ENCODE data around the gene CEP44. TPM values are rescaled to one million over a fixed set of nuclear protein-coding genes. Genes with fewer than 3 reads are reported as not detected.
"Not testable (repeated sequence)": the region's sequence is repeated elsewhere in the genome, so short reads cannot be mapped to it uniquely, and the experiment has no call there.

The CEP44 gene
- total RNA-seq, 1 experiment from 2014 or later, result 15.8 TPM

- H3K4me3 Mint-ChIP-seq (ENCODE audit: low read depth, unreplicated experiment), result no peak overlapping the region
- CTCF ChIA-PET, result interaction anchor here (0.6 kb wide), 1 partner anchor 65 kb away, joined by 3 read pairs; no protein-coding TSS in a partner anchor
- H3K27ac Mint-ChIP-seq (ENCODE audit: unreplicated experiment), result no peak overlapping the region
- no peaks in the 10 kb centered on the region for H3K9me3 Mint-ChIP-seq (ENCODE audit: low read depth, unreplicated experiment)
- H3K4me1 Mint-ChIP-seq (ENCODE audit: low read depth, unreplicated experiment), result no peaks in the 10 kb centered on the region
- TF ChIP-seq, protein P1, sequence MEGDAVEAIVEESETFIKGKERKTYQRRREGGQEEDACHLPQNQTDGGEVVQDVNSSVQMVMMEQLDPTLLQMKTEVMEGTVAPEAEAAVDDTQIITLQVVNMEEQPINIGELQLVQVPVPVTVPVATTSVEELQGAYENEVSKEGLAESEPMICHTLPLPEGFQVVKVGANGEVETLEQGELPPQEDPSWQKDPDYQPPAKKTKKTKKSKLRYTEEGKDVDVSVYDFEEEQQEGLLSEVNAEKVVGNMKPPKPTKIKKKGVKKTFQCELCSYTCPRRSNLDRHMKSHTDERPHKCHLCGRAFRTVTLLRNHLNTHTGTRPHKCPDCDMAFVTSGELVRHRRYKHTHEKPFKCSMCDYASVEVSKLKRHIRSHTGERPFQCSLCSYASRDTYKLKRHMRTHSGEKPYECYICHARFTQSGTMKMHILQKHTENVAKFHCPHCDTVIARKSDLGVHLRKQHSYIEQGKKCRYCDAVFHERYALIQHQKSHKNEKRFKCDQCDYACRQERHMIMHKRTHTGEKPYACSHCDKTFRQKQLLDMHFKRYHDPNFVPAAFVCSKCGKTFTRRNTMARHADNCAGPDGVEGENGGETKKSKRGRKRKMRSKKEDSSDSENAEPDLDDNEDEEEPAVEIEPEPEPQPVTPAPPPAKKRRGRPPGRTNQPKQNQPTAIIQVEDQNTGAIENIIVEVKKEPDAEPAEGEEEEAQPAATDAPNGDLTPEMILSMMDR (IDR thresholded peaks at IDR 0.05; ENCODE audit: unreplicated experiment), result no peak
- H3K36me3 Mint-ChIP-seq (ENCODE audit: insufficient read depth, unreplicated experiment), result no peaks in the 10 kb centered on the region
- H3K27me3 Mint-ChIP-seq (ENCODE audit: unreplicated experiment), result no peaks in the 10 kb centered on the region
- BruUV-seq (replicated peaks), result no TSS peak
- DNase-seq, result no peak
- intact Hi-C loops (cut with micrococcal nuclease; ENCODE audit: unreplicated experiment), result no loop called here
Observed at GRCh38 chr4:174358829-174359228, 75.1 kb downstream of the CEP44 start.

DNA sequence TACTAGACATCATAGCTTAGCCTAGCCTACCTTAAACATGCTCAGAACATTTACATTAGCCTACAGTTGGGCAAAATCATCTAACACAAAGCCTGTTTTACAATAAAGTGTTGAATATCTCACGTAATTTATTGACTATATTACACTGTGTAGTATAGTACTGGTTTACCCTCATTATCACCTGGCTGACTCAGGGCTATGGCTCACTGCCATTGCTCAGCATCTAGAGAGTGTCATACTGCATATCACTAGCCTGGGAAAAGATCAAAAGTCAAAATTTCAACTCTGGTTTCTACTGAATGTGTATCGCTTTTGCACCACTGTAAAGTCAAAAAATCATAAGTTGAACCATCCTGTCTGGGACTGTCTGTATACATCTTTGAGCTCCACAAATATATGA, 78.6 kb downstream of the CEP44 start:
- BruUV-seq (replicated peaks), result no TSS peak
- H3K4me1 Mint-ChIP-seq (ENCODE audit: low read depth, unreplicated experiment), result no peaks in the 10 kb centered on the region
- H3K9me3 Mint-ChIP-seq (ENCODE audit: low read depth, unreplicated experiment), result no peaks in the 10 kb centered on the region
- H3K27me3 Mint-ChIP-seq (ENCODE audit: unreplicated experiment), result no peaks in the 10 kb centered on the region
- CTCF ChIA-PET, result no interaction called here
- intact Hi-C loops (cut with micrococcal nuclease; ENCODE audit: unreplicated experiment), result loop anchor here (10.0 kb wide), 1 partner anchor 512 kb away; no protein-coding TSS in a partner anchor
- DNase-seq, result peak; percentile 3
- no peak overlapping the region for H3K4me3 Mint-ChIP-seq (ENCODE audit: low read depth, unreplicated experiment)
- no peak overlapping the region for H3K27ac Mint-ChIP-seq (ENCODE audit: unreplicated experiment)
- H3K36me3 Mint-ChIP-seq (ENCODE audit: insufficient read depth, unreplicated experiment), result no peaks in the 10 kb centered on the region
- TF ChIP-seq, protein P1 (IDR thresholded peaks at IDR 0.05; ENCODE audit: unreplicated experiment), result no peak

- H3K9me3 Mint-ChIP-seq (ENCODE audit: low read depth, unreplicated experiment); H3K27ac Mint-ChIP-seq (ENCODE audit: unreplicated experiment); H3K4me1 Mint-ChIP-seq (ENCODE audit: low read depth, unreplicated experiment); H3K36me3 Mint-ChIP-seq (ENCODE audit: insufficient read depth, unreplicated experiment); H3K27me3 Mint-ChIP-seq (ENCODE audit: unreplicated experiment); DNase-seq; BruUV-seq (replicated peaks); CTCF ChIA-PET; H3K4me3 Mint-ChIP-seq (ENCODE audit: low read depth, unreplicated experiment): not testable (repeated sequence)
- intact Hi-C loops (cut with micrococcal nuclease; ENCODE audit: unreplicated experiment), result loop anchor here (2.0 to 10.0 kb wide), 2 partner anchors 351 to 511 kb away; no protein-coding TSS in a partner anchor
Observed at GRCh38 chr4:174363782-174364181, 80.1 kb downstream of the CEP44 start.

- H3K4me1 Mint-ChIP-seq (ENCODE audit: low read depth, unreplicated experiment), result no peaks in the 10 kb centered on the region
- no peaks in the 10 kb centered on the region for H3K36me3 Mint-ChIP-seq (ENCODE audit: insufficient read depth, unreplicated experiment)
- TF ChIP-seq, protein P1 (IDR thresholded peaks at IDR 0.05; ENCODE audit: unreplicated experiment), result peak; percentile 21
- peak; percentile 42 for DNase-seq
- no TSS peak for BruUV-seq (replicated peaks)
- H3K27ac Mint-ChIP-seq (ENCODE audit: unreplicated experiment), result no peak overlapping the region
- no peaks in the 10 kb centered on the region for H3K9me3 Mint-ChIP-seq (ENCODE audit: low read depth, unreplicated experiment)
- CTCF ChIA-PET, result interaction anchor here (0.7 kb wide), 1 partner anchor 261 kb away, joined by 4 read pairs; no protein-coding TSS in a partner anchor
- intact Hi-C loops (cut with micrococcal nuclease; ENCODE audit: unreplicated experiment), result loop anchor here (1.0 to 10.0 kb wide), 3 partner anchors 267 to 510 kb away; no protein-coding TSS in a partner anchor
- no peak overlapping the region for H3K4me3 Mint-ChIP-seq (ENCODE audit: low read depth, unreplicated experiment)
- no peaks in the 10 kb centered on the region for H3K27me3 Mint-ChIP-seq (ENCODE audit: unreplicated experiment)
Observed at GRCh38 chr4:174365018-174365587, 81.4 kb downstream of the CEP44 start.

- no peaks in the 10 kb centered on the region for H3K4me1 Mint-ChIP-seq (ENCODE audit: low read depth, unreplicated experiment)
- no peaks in the 10 kb centered on the region for H3K27me3 Mint-ChIP-seq (ENCODE audit: unreplicated experiment)
- no TSS peak for BruUV-seq (replicated peaks)
- H3K36me3 Mint-ChIP-seq (ENCODE audit: insufficient read depth, unreplicated experiment), result no peaks in the 10 kb centered on the region
- H3K9me3 Mint-ChIP-seq (ENCODE audit: low read depth, unreplicated experiment), result no peaks in the 10 kb centered on the region
- DNase-seq, result no peak
- intact Hi-C loops (cut with micrococcal nuclease; ENCODE audit: unreplicated experiment), result loop anchor here (10.0 kb wide), 1 partner anchor 505 kb away; no protein-coding TSS in a partner anchor
- CTCF ChIA-PET, result no interaction called here
- H3K4me3 Mint-ChIP-seq (ENCODE audit: low read depth, unreplicated experiment), result no peak overlapping the region
- H3K27ac Mint-ChIP-seq (ENCODE audit: unreplicated experiment), result no peak overlapping the region
- TF ChIP-seq, protein P1 (IDR thresholded peaks at IDR 0.05; ENCODE audit: unreplicated experiment), result no peak
Observed at GRCh38 chr4:174369985-174370384, 86.3 kb downstream of the CEP44 start.
